ENCODE measurements around the gene SYNE2. TPM values are rescaled to one million over a fixed set of nuclear protein-coding genes. Genes with fewer than 3 reads are reported as not detected.

Gene SYNE2
- total and polyA plus RNA-seq, 9 donors = 65.1 to 262 (median 180) TPM

DNA sequence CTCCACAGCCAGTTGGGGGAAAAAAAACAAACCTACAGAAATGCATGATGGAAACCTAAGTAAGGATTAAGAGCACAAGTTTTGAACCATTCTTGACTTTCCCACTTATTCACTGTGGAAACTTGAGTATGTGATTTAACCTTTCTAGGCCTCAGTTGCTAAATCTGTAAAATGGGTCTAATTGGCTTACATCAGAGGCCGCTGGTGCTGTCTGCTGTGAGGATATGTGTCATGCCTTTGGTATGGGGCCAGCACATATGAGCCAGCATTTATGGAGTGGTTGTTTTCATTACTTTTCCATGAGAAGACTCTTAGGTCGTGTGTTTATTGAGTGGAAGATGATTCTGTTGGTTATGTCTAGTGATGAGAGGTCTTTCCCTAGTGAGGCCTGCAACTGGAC, 339.0 kb downstream of the SYNE2 start:
- no peak overlapping the region for H3K27ac ChIP-seq
- H3K4me3 ChIP-seq = no peak overlapping the region
- H3K27me3 ChIP-seq = no peaks in the 10 kb centered on the region
- WGBS, 3 donors = 49 to 70% (median 49%) methylated on average over 2 of the region's 2 CpGs
- TF ChIP-seq EP300 (IDR thresholded peaks at IDR 0.05) = no peak
- TF ChIP-seq, protein P1, sequence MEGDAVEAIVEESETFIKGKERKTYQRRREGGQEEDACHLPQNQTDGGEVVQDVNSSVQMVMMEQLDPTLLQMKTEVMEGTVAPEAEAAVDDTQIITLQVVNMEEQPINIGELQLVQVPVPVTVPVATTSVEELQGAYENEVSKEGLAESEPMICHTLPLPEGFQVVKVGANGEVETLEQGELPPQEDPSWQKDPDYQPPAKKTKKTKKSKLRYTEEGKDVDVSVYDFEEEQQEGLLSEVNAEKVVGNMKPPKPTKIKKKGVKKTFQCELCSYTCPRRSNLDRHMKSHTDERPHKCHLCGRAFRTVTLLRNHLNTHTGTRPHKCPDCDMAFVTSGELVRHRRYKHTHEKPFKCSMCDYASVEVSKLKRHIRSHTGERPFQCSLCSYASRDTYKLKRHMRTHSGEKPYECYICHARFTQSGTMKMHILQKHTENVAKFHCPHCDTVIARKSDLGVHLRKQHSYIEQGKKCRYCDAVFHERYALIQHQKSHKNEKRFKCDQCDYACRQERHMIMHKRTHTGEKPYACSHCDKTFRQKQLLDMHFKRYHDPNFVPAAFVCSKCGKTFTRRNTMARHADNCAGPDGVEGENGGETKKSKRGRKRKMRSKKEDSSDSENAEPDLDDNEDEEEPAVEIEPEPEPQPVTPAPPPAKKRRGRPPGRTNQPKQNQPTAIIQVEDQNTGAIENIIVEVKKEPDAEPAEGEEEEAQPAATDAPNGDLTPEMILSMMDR (IDR thresholded peaks at IDR 0.05) = no peak
- TF ChIP-seq POLR2A (IDR thresholded peaks at IDR 0.05) = no peak
- no peaks in the 10 kb centered on the region for H3K36me3 ChIP-seq
- H3K9me3 ChIP-seq = no peaks in the 10 kb centered on the region
- intact Hi-C loops (cut with DNase I) = no loop called here
- no peak for DNase-seq
- peaks cover 20% of the 10 kb centered on the region for H3K4me1 ChIP-seq (ENCODE audit: insufficient read depth)

DNA sequence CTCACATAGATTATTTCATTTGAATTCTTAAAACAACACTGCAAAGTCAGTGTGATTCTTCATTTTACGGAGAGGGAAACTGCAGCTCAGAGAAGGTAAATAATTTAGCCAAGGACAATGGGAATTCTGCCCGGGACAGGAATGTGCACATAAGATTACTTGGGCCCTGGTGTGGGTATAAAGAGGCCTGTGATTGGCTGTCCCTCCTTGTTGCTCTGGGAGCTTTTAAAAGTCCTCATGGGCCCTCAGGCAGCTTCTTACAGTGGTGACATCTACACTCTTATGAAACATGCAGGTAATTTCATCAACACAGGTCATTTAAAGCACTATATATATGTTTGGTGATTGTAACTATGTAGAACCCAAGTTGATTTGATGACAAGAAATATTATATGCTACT, 341.0 kb downstream of the SYNE2 start:
- H3K36me3 ChIP-seq = no peaks in the 10 kb centered on the region

DNA sequence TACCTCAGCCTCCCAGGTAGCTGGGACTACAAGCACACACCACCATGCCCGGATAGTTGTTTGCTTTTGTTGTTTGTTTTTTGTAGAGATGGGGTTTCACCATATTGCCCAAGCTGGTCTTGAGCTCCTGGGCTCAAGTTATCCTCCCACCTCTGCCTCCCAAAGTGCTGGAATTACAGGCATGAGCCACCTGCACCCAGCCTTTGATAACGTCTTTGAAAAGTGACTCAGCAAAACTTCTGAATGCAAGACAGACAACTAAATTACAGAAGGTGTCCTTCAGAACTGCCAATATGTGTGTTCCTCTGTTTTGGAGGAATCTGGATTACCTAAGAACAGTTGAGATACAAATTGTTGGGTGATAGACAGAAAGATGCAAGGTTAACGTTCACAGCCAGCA, 341.6 kb downstream of the SYNE2 start:
- Histone ChIP-seq H3K27ac (peak overlapping the region in 1 of 2 donors; percentile 78), H3K36me3 (no peaks in the 10 kb centered on the region), H3K4me3 (no peak overlapping the region), H3K27me3 (no peaks in the 10 kb centered on the region), H3K9me3 (no peaks in the 10 kb centered on the region), H3K4me1 (ENCODE audit: insufficient read depth) (peaks cover 23% of the 10 kb centered on the region)
- TF ChIP-seq POLR2A (IDR thresholded peaks at IDR 0.05) (no peak), EP300 (IDR thresholded peaks at IDR 0.05) (no peak)
- 53 to 76% (median 59%) methylated on average over 3 of the region's 3 CpGs for WGBS, 3 donors
- DNase-seq = no peak
- intact Hi-C loops (cut with DNase I) = no loop called here

More for the DNA sequence above, 341.0 kb downstream of the SYNE2 start:
- Histone ChIP-seq H3K9me3 (no peaks in the 10 kb centered on the region), H3K27me3 (no peaks in the 10 kb centered on the region), H3K4me3 (no peak overlapping the region), H3K27ac (peak overlapping the region in 1 of 2 donors; percentile 78), H3K4me1 (ENCODE audit: insufficient read depth) (peaks cover 23% of the 10 kb centered on the region)
- WGBS, 3 donors = 15 to 41% (median 19%) methylated on average over 2 of the region's 2 CpGs
- TF ChIP-seq, protein P1 (IDR thresholded peaks at IDR 0.05) = no peak
- TF ChIP-seq POLR2A (IDR thresholded peaks at IDR 0.05) (no peak), EP300 (IDR thresholded peaks at IDR 0.05) (no peak)
- intact Hi-C loops (cut with DNase I) = no loop called here
- no peak for DNase-seq

DNA sequence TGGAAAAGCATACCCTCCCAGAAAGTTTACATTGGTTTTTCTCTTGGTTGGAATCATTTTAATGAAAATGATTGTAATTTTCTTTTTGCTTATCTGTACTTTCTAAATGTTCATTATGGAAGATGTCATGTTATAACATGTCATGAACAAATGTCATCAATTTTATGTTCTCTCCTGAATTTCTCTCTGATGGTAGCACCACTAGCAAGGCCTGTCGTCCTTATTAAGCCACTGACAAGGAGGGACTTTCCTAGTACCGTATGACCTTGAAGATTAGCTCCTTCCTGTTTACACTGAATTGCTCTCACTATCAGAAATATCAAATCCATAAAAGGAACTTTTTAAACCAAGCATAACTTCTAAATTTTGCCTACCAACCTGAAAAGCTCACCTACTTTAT, 342.4 kb downstream of the SYNE2 start:
- H3K27ac ChIP-seq = peak overlapping the region in 1 of 2 donors; percentile 78
- intact Hi-C loops (cut with DNase I) = no loop called here
- no peaks in the 10 kb centered on the region for H3K9me3 ChIP-seq
- WGBS, 3 donors = 6 to 17% (median 11%) methylated on average over 2 of the region's 2 CpGs
- H3K4me1 ChIP-seq (ENCODE audit: insufficient read depth) = peaks cover 23% of the 10 kb centered on the region
- no peaks in the 10 kb centered on the region for H3K36me3 ChIP-seq
- no peaks in the 10 kb centered on the region for H3K27me3 ChIP-seq
- TF ChIP-seq, protein P1 (IDR thresholded peaks at IDR 0.05) = no peak
- no peak for TF ChIP-seq POLR2A (IDR thresholded peaks at IDR 0.05)
- TF ChIP-seq EP300 (IDR thresholded peaks at IDR 0.05) = no peak
- no peak overlapping the region for H3K4me3 ChIP-seq
- DNase-seq = no peak

DNA sequence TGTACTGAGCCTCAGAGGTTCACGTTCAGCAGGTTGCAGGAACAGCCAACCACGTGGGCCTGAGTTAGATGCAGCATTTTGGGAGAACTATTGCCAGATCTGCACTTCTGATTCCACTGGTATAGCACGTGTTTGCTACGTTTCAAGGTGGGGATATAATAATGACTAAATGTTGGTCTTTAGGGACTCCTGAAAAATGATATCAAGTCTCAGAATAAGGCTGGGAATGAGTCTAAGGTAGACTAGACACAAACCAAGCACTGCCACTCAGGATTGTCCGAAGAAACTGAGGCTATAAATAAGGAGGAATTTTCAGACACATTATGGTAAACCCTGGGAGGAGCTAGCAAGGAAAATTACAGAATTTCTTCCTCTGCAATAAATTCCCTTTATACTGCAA, 343.3 kb downstream of the SYNE2 start:
- TF ChIP-seq POLR2A (IDR thresholded peaks at IDR 0.05) = no peak
- TF ChIP-seq EP300 (IDR thresholded peaks at IDR 0.05) = no peak
- TF ChIP-seq, protein P1 (IDR thresholded peaks at IDR 0.05) = no peak
- no peak for DNase-seq
- H3K36me3 ChIP-seq = no peaks in the 10 kb centered on the region
- no peaks in the 10 kb centered on the region for H3K27me3 ChIP-seq
- 31 to 44% (median 38%) methylated on average over 5 of the region's 5 CpGs for WGBS, 3 donors
- intact Hi-C loops (cut with DNase I) = no loop called here
- peak overlapping the region in 1 of 2 donors; percentile 78 for H3K27ac ChIP-seq
- no peak overlapping the region for H3K4me3 ChIP-seq
- peaks cover 27% of the 10 kb centered on the region for H3K4me1 ChIP-seq (ENCODE audit: insufficient read depth)
- no peaks in the 10 kb centered on the region for H3K9me3 ChIP-seq
